ENCODE data around the gene SUPT5H. TPM values are rescaled to one million over a fixed set of nuclear protein-coding genes. Genes with fewer than 3 reads are reported as not detected.
A peak's percentile ranks its signal among the peaks of the same experiment; 100 is the strongest.

The SUPT5H gene
- total and polyA plus RNA-seq, 12 donors: 56.2 to 149 (median 84.3) TPM

GRCh38 chr19:39408392-39409207 is 36.8 kb upstream of the SUPT5H start:
- H3K4me1 ChIP-seq: peaks cover 14 to 64% (median 42%) of the 10 kb centered on the region in 9 donors
- peaks cover 6 to 22% (median 9%) of the 10 kb centered on the region in 9 donors for H3K36me3 ChIP-seq
- TF ChIP-seq CTCF (IDR thresholded peaks at IDR 0.05): no peak
- DNase-seq: peak in 1 of 2 donors; percentile 21
- H3K27ac ChIP-seq: peak overlapping the region; percentile 94 to 100 (median 99)
- H3K27me3 ChIP-seq: no peaks in the 10 kb centered on the region
- 36 to 44% methylated on average over 20 of the region's 20 CpGs for WGBS, 2 donors
- intact Hi-C loops (cut with DNase I): no loop called here
- peak overlapping the region; percentile 67 to 99 (median 90) for H3K4me3 ChIP-seq
- H3K9me3 ChIP-seq: no peaks in the 10 kb centered on the region
- no peak for ATAC-seq

- ATAC-seq: peak; percentile 25 to 59 (median 36)
- peaks cover 14 to 64% (median 41%) of the 10 kb centered on the region in 9 donors for H3K4me1 ChIP-seq
- intact Hi-C loops (cut with DNase I): loop anchor here in 4 of 10 donors (2.0 to 10.0 kb wide), 4 partner anchors 13 to 285 kb away; partner anchors contain the start of genes SAMD4B (in 3 of the 4), EID2B (in 1 of the 4) and PAK4 (in 1 of the 4)
Observed at GRCh38 chr19:39409208-39410016, 36.0 kb upstream of the SUPT5H start.

GRCh38 chr19:39410017-39410830 is 35.2 kb upstream of the SUPT5H start:
- H3K27ac ChIP-seq: peak overlapping the region; percentile 94 to 100 (median 99)
- intact Hi-C loops (cut with DNase I): loop anchor here in 4 of 10 donors (2.0 to 10.0 kb wide), 4 partner anchors 13 to 285 kb away; partner anchors contain the start of genes SAMD4B (in 3 of the 4), EID2B (in 1 of the 4) and PAK4 (in 1 of the 4)
- H3K4me3 ChIP-seq: peak overlapping the region; percentile 67 to 99 (median 90)
- no peaks in the 10 kb centered on the region for H3K27me3 ChIP-seq
- peak; percentile 83 to 87 for DNase-seq
- peaks cover 18 to 64% (median 49%) of the 10 kb centered on the region in 9 donors for H3K4me1 ChIP-seq
- H3K36me3 ChIP-seq: peaks cover 6 to 26% (median 9%) of the 10 kb centered on the region in 9 donors
- ATAC-seq: peak; percentile 17 to 40 (median 28)
- no peaks in the 10 kb centered on the region for H3K9me3 ChIP-seq
- 3% methylated on average over 26 to 35 of the region's 35 CpGs for WGBS, 2 donors
- TF ChIP-seq CTCF (IDR thresholded peaks at IDR 0.05): no peak

More at GRCh38 chr19:39409208-39410016, 36.0 kb upstream of the SUPT5H start:
- H3K27me3 ChIP-seq: no peaks in the 10 kb centered on the region
- 1 to 2% methylated on average over 42 to 52 of the region's 52 CpGs for WGBS, 2 donors
- peak overlapping the region; percentile 67 to 99 (median 90) for H3K4me3 ChIP-seq
- peak overlapping the region; percentile 94 to 100 (median 99) for H3K27ac ChIP-seq
- H3K36me3 ChIP-seq: peaks cover 6 to 22% (median 9%) of the 10 kb centered on the region in 9 donors
- peak; percentile 90 to 94 for DNase-seq
- H3K9me3 ChIP-seq: no peaks in the 10 kb centered on the region
- TF ChIP-seq CTCF (IDR thresholded peaks at IDR 0.05): peak in 2 of 9 donors; percentile 16

Measured in heart right ventricle (tissue), 16 donors.